ENCODE measurements around the gene SLC12A7. TPM values are rescaled to one million over a fixed set of nuclear protein-coding genes. Genes with fewer than 3 reads are reported as not detected.

SLC12A7 gene
- total RNA-seq, 4 donors from 2014 or later = 26.1 to 41.6 (median 29.1) TPM

- peak; percentile 10 to 25 for DNase-seq
Measured at GRCh38 chr5:1014781-1015221, 97.1 kb downstream of the SLC12A7 start.

GRCh38 chr5:1014346-1014745 lies 97.5 kb downstream of the SLC12A7 start:
- peaks cover 0 to 10% of the 10 kb centered on the region in 2 donors for H3K4me1 ChIP-seq
- DNase-seq = no peak
- H3K27ac ChIP-seq = no peak overlapping the region
- WGBS, 2 donors = 71 to 75% methylated on average over 12 to 13 of the region's 14 CpGs
- no peaks in the 10 kb centered on the region for H3K9me3 ChIP-seq
- TF ChIP-seq, protein P1, sequence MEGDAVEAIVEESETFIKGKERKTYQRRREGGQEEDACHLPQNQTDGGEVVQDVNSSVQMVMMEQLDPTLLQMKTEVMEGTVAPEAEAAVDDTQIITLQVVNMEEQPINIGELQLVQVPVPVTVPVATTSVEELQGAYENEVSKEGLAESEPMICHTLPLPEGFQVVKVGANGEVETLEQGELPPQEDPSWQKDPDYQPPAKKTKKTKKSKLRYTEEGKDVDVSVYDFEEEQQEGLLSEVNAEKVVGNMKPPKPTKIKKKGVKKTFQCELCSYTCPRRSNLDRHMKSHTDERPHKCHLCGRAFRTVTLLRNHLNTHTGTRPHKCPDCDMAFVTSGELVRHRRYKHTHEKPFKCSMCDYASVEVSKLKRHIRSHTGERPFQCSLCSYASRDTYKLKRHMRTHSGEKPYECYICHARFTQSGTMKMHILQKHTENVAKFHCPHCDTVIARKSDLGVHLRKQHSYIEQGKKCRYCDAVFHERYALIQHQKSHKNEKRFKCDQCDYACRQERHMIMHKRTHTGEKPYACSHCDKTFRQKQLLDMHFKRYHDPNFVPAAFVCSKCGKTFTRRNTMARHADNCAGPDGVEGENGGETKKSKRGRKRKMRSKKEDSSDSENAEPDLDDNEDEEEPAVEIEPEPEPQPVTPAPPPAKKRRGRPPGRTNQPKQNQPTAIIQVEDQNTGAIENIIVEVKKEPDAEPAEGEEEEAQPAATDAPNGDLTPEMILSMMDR (IDR thresholded peaks at IDR 0.05) = no peak
- TF ChIP-seq POLR2A (IDR thresholded peaks at IDR 0.05) = no peak
- H3K36me3 ChIP-seq = no peaks in the 10 kb centered on the region
- no peak overlapping the region for H3K4me3 ChIP-seq (replicated peaks in 1 of 3)
- H3K27me3 ChIP-seq = peaks cover 5% of the 10 kb centered on the region
- intact Hi-C loops (cut with DNase I) = no loop called here

More at GRCh38 chr5:1014781-1015221, 97.1 kb downstream of the SLC12A7 start:
- Histone ChIP-seq H3K27me3 (peaks cover under 1% of the 10 kb centered on the region), H3K4me3 (replicated peaks in 1 of 3) (no peak overlapping the region), H3K4me1 (peaks cover 0 to 6% of the 10 kb centered on the region in 2 donors), H3K27ac (no peak overlapping the region), H3K9me3 (no peaks in the 10 kb centered on the region), H3K36me3 (no peaks in the 10 kb centered on the region)
- intact Hi-C loops (cut with DNase I) = no loop called here
- WGBS, 2 donors = 56 to 78% methylated on average over 9 to 13 of the region's 17 CpGs
- TF ChIP-seq, protein P1 (IDR thresholded peaks at IDR 0.05) = no peak
- no peak for TF ChIP-seq POLR2A (IDR thresholded peaks at IDR 0.05)

GRCh38 chr5:1013948-1014301 lies 97.9 kb downstream of the SLC12A7 start:
- no peaks in the 10 kb centered on the region for H3K36me3 ChIP-seq
- peaks cover 7% of the 10 kb centered on the region for H3K27me3 ChIP-seq
- TF ChIP-seq, protein P1 (IDR thresholded peaks at IDR 0.05) = no peak
- TF ChIP-seq POLR2A (IDR thresholded peaks at IDR 0.05) = no peak
- H3K4me3 ChIP-seq (replicated peaks in 1 of 3) = no peak overlapping the region
- DNase-seq = no peak
- WGBS, 2 donors = 92 to 94% methylated on average over 3 of the region's 3 CpGs
- H3K4me1 ChIP-seq = peaks cover 0 to 14% of the 10 kb centered on the region in 2 donors
- no peaks in the 10 kb centered on the region for H3K9me3 ChIP-seq
- H3K27ac ChIP-seq = no peak overlapping the region
- intact Hi-C loops (cut with DNase I) = no loop called here

- peaks cover 0 to 17% of the 10 kb centered on the region in 2 donors for H3K4me1 ChIP-seq
- H3K27me3 ChIP-seq = peaks cover 7% of the 10 kb centered on the region
- intact Hi-C loops (cut with DNase I) = no loop called here
- 93 to 95% methylated on average over 6 to 10 of the region's 19 CpGs for WGBS, 2 donors
- no peak for DNase-seq
- H3K36me3 ChIP-seq = no peaks in the 10 kb centered on the region
- TF ChIP-seq, protein P1 (IDR thresholded peaks at IDR 0.05) = no peak
- no peak for TF ChIP-seq POLR2A (IDR thresholded peaks at IDR 0.05)
- H3K4me3 ChIP-seq (replicated peaks in 1 of 3) = no peak overlapping the region
- no peaks in the 10 kb centered on the region for H3K9me3 ChIP-seq
- no peak overlapping the region for H3K27ac ChIP-seq
Measured at GRCh38 chr5:1013238-1013947, 98.5 kb downstream of the SLC12A7 start.

- TF ChIP-seq, protein P1 (IDR thresholded peaks at IDR 0.05) = no peak
- TF ChIP-seq POLR2A (IDR thresholded peaks at IDR 0.05) = no peak
- peaks cover 0 to 21% of the 10 kb centered on the region in 2 donors for H3K4me1 ChIP-seq
- DNase-seq = no peak
- H3K36me3 ChIP-seq = no peaks in the 10 kb centered on the region
- H3K4me3 ChIP-seq (replicated peaks in 1 of 3) = no peak overlapping the region
- 97% methylated on average over 7 of the region's 7 CpGs; no CpG with 5 or more reads in 1 of the 2 donors for WGBS, 2 donors
- H3K9me3 ChIP-seq = no peaks in the 10 kb centered on the region
- peaks cover 7% of the 10 kb centered on the region for H3K27me3 ChIP-seq
- intact Hi-C loops (cut with DNase I) = no loop called here
- H3K27ac ChIP-seq = no peak overlapping the region
Measured at GRCh38 chr5:1012900-1013237, 99.0 kb downstream of the SLC12A7 start.

All from thyroid gland (tissue), 4 donors.